IPS DF 19.7 (cell line): ENCODE results near the gene FKBP15.

Experiments used
- DNase-seq: peaks from one replicate; pipeline ENCODE4 v3.0.0-alpha.2; 2013; ENCODE audit warnings: low read depth, low spot score

Gene FKBP15

GRCh38 chr9:113228130-113228665, 7.1 kb upstream of the FKBP15 start:
- DNase-seq, result no peak

- DNase-seq, result no peak
Measured at GRCh38 chr9:113227436-113227835, 6.4 kb upstream of the FKBP15 start.

- no peak for DNase-seq
Measured at GRCh38 chr9:113223963-113224362, 2.9 kb upstream of the FKBP15 start.

- no peak for DNase-seq
Measured at GRCh38 chr9:113222482-113222841, 1.4 kb upstream of the FKBP15 start.

GRCh38 chr9:113221800-113222481, 864 bp upstream of the FKBP15 start:
- no peak for DNase-seq

- DNase-seq, result no peak
Measured at GRCh38 chr9:113220467-113221002, 542 bp downstream of the FKBP15 start.

- no peak for DNase-seq
Measured at GRCh38 chr9:113219969-113220368, 1.1 kb downstream of the FKBP15 start.

GRCh38 chr9:113219186-113219936, 1.7 kb downstream of the FKBP15 start:
- no peak for DNase-seq

GRCh38 chr9:113216406-113216805, 4.7 kb downstream of the FKBP15 start:
- no peak for DNase-seq

GRCh38 chr9:113215132-113215531, 5.9 kb downstream of the FKBP15 start:
- no peak for DNase-seq

GRCh38 chr9:113210815-113211214, 10.3 kb downstream of the FKBP15 start:
- DNase-seq, result no peak

- no peak for DNase-seq
Measured at GRCh38 chr9:113205861-113206260, 15.2 kb downstream of the FKBP15 start.

- DNase-seq, result no peak
Measured at GRCh38 chr9:113205432-113205831, 15.6 kb downstream of the FKBP15 start.

- DNase-seq, result no peak
Measured at GRCh38 chr9:113199683-113200329, 21.3 kb downstream of the FKBP15 start.

GRCh38 chr9:113192455-113192854, 28.6 kb downstream of the FKBP15 start:
- no peak for DNase-seq

GRCh38 chr9:113187929-113188595, 33.0 kb downstream of the FKBP15 start:
- no peak for DNase-seq

GRCh38 chr9:113186137-113186755, 34.8 kb downstream of the FKBP15 start:
- no peak for DNase-seq

- DNase-seq, result no peak
Measured at GRCh38 chr9:113185271-113185670, 35.8 kb downstream of the FKBP15 start.

- no peak for DNase-seq
Measured at GRCh38 chr9:113184539-113184938, 36.5 kb downstream of the FKBP15 start.

GRCh38 chr9:113183956-113184488, 37.1 kb downstream of the FKBP15 start:
- DNase-seq, result no peak

- no peak for DNase-seq
Measured at GRCh38 chr9:113181165-113181564, 39.9 kb downstream of the FKBP15 start.
